Left lung (tissue), 10 donors: ENCODE measurements around the gene SNAP91. TPM values are rescaled to one million over a fixed set of nuclear protein-coding genes. Genes with fewer than 3 reads are reported as not detected.

Experiments used
- ATAC-seq: fragments of 200-7000 bp; cut with Tn5 transposase; one replicate; pipeline ENCODE4 v1.9.1; 2020; ENCODE audit warnings: moderate library complexity
- DNase-seq, 4 donors: peaks; one replicate each; pipeline ENCODE4 v3.0.0-alpha.2; 2013 to 2020
- H3K27ac ChIP-seq, 2 donors: fragments of 200-600 bp; sonication (generic) in 1 of 2; one replicate each; pipeline versions ENCODE4 v1.5.0 to v1.8.0; 2020 to 2021
- H3K27me3 ChIP-seq, 2 donors: fragments of 200-600 bp; sonication (generic) in 1 of 2; one replicate each; pipeline versions ENCODE4 v1.5.0 to v1.8.0; 2020 to 2021
- H3K36me3 ChIP-seq, 2 donors: fragments of 200-600 bp; sonication (generic) in 1 of 2; one replicate each; pipeline versions ENCODE4 v1.5.0 to v1.8.0; 2020 to 2021
- H3K4me1 ChIP-seq, 2 donors: fragments of 200-600 bp; one replicate each; pipeline ENCODE4 v1.8.0; 2021
- H3K4me3 ChIP-seq, 2 donors: fragments of 200-600 bp; sonication (generic) in 1 of 2; one replicate each; pipeline versions ENCODE4 v1.5.0 to v1.8.0; 2020 to 2021; ENCODE audit warnings: mild to moderate bottlenecking in 1 of 2
- H3K9me3 ChIP-seq, 2 donors: fragments of 200-600 bp; sonication (generic) in 1 of 2; one replicate each; pipeline versions ENCODE4 v1.5.0 to v1.8.0; 2020 to 2021
- intact Hi-C, 2 donors: fragments of 100-400 bp; cut with DNase I; formaldehyde crosslinking; loops; one replicate each; pipeline versions ENCODE4 v1.11.2 to v1.14.2; 2022
- polyA plus RNA-seq, 6 donors: library from polyadenylated mRNA; unstranded; fragments of 120-200 nt; gene quantifications; one replicate each; pipeline ENCODE4 v1.2.1, GENCODE V29; 2013; ENCODE audit not compliant: insufficient read length in 6 of 6
- total RNA-seq, 2 donors: library from RNA; stranded (reverse); fragmentation: NEBNext Ultra II Directional; extraction: Animal tissue kit (Norgen Biotek cat#: 25700); gene quantifications; one replicate each; pipeline ENCODE4 v1.2.1, GENCODE V29; 2021
- TF ChIP-seq, protein P1 (sequence below), 2 donors: fragments of 200-600 bp; sonication (generic) in 1 of 2; IDR thresholded peaks; one replicate each; pipeline versions ENCODE4 v1.5.0 to v1.8.0; 2021; ENCODE audit warnings: antibody characterized with exemption in 2 of 2
- donor health status: DM: no; HTN: yes; CAD: no.
- donor health status: DM: no; HTN: no; CAD: no.

The SNAP91 gene
- total and polyA plus RNA-seq, 8 donors, result 0.05 to 1.5 (median 0.97) TPM

GRCh38 chr6:83702077-83702476, 6.8 kb downstream of the SNAP91 start:
- DNase-seq, result no peak
- no peak for ATAC-seq
- intact Hi-C loops, result no loop called here
- TF ChIP-seq, protein P1, sequence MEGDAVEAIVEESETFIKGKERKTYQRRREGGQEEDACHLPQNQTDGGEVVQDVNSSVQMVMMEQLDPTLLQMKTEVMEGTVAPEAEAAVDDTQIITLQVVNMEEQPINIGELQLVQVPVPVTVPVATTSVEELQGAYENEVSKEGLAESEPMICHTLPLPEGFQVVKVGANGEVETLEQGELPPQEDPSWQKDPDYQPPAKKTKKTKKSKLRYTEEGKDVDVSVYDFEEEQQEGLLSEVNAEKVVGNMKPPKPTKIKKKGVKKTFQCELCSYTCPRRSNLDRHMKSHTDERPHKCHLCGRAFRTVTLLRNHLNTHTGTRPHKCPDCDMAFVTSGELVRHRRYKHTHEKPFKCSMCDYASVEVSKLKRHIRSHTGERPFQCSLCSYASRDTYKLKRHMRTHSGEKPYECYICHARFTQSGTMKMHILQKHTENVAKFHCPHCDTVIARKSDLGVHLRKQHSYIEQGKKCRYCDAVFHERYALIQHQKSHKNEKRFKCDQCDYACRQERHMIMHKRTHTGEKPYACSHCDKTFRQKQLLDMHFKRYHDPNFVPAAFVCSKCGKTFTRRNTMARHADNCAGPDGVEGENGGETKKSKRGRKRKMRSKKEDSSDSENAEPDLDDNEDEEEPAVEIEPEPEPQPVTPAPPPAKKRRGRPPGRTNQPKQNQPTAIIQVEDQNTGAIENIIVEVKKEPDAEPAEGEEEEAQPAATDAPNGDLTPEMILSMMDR (IDR thresholded peaks at IDR 0.05), result no peak
- H3K36me3 ChIP-seq, result no peaks in the 10 kb centered on the region
- no peaks in the 10 kb centered on the region for H3K9me3 ChIP-seq
- H3K27me3 ChIP-seq, result peaks cover 8 to 19% of the 10 kb centered on the region in 2 donors
- no peak overlapping the region for H3K4me3 ChIP-seq
- H3K27ac ChIP-seq, result no peak overlapping the region
- no peaks in the 10 kb centered on the region for H3K4me1 ChIP-seq

- no peaks in the 10 kb centered on the region for H3K4me1 ChIP-seq
- DNase-seq, result no peak
- no peak overlapping the region for H3K27ac ChIP-seq
- H3K36me3 ChIP-seq, result no peaks in the 10 kb centered on the region
- H3K4me3 ChIP-seq, result no peak overlapping the region
- ATAC-seq, result no peak
- H3K27me3 ChIP-seq, result no peaks in the 10 kb centered on the region
- intact Hi-C loops, result no loop called here
- H3K9me3 ChIP-seq, result peaks cover 0 to 4% of the 10 kb centered on the region in 2 donors
- TF ChIP-seq, protein P1 (IDR thresholded peaks at IDR 0.05), result no peak
Measured at GRCh38 chr6:83696674-83697073, 12.2 kb downstream of the SNAP91 start.

DNA sequence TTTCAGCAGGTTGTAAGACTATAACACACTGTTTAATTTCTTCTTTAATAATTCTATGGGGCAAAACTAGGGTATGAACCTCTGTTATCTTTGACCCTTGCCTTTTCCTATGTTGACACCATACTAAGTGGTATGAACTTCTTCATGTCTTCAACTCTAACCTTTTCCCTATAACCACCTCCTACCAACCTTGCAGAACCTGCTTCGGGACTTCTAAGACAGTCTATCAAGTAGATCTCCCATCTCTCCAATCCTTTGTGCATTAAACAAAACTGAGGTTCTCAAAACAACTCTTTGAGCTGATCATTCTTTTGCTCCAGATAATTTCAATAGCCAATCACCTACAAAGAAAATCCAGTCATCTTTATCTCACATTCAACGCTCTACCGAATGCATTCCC, 23.4 kb downstream of the SNAP91 start:
- Histone ChIP-seq H3K27ac (no peak overlapping the region), H3K4me3 (no peak overlapping the region), H3K27me3 (no peaks in the 10 kb centered on the region), H3K4me1 (no peaks in the 10 kb centered on the region), H3K9me3 (no peaks in the 10 kb centered on the region), H3K36me3 (no peaks in the 10 kb centered on the region)
- intact Hi-C loops, result no loop called here
- TF ChIP-seq, protein P1 (IDR thresholded peaks at IDR 0.05), result no peak
- DNase-seq (no peak), ATAC-seq (no peak)

- Histone ChIP-seq H3K27me3 (no peaks in the 10 kb centered on the region), H3K27ac (no peak overlapping the region), H3K9me3 (no peaks in the 10 kb centered on the region), H3K4me1 (no peaks in the 10 kb centered on the region), H3K36me3 (no peaks in the 10 kb centered on the region), H3K4me3 (no peak overlapping the region)
- ATAC-seq (no peak), DNase-seq (no peak)
- intact Hi-C loops, result no loop called here
- TF ChIP-seq, protein P1 (IDR thresholded peaks at IDR 0.05), result no peak
Measured at GRCh38 chr6:83677791-83678190, 31.1 kb downstream of the SNAP91 start.

GRCh38 chr6:83637953-83638352, 70.9 kb downstream of the SNAP91 start:
- TF ChIP-seq, protein P1 (IDR thresholded peaks at IDR 0.05), result no peak
- H3K36me3 ChIP-seq, result no peaks in the 10 kb centered on the region
- H3K27me3 ChIP-seq, result no peaks in the 10 kb centered on the region
- no peaks in the 10 kb centered on the region for H3K9me3 ChIP-seq
- H3K4me1 ChIP-seq, result no peaks in the 10 kb centered on the region
- H3K4me3 ChIP-seq, result no peak overlapping the region
- DNase-seq, result no peak
- intact Hi-C loops, result no loop called here
- no peak overlapping the region for H3K27ac ChIP-seq
- no peak for ATAC-seq
